Esophagus (tissue), 2 donors: ENCODE data around the gene KCND1. TPM values are rescaled to one million over a fixed set of nuclear protein-coding genes. Genes with fewer than 3 reads are reported as not detected.

ENCODE experiments used
- H3K27ac ChIP-seq, 2 donors: one replicate each; pipeline ENCODE4 v1.5.1; 2013; ENCODE audit warnings: low read depth in 2 of 2, mild to moderate bottlenecking in 2 of 2, inconsistent platforms in 1 of 2, low read length in 1 of 2, moderate library complexity in 1 of 2
- H3K27me3 ChIP-seq, 2 donors: one replicate each; pipeline ENCODE4 v1.6.1; 2013; ENCODE audit warnings: low read length in 2 of 2, control low read depth in 1 of 2, mild to moderate bottlenecking in 1 of 2; ENCODE audit not compliant: insufficient read depth in 2 of 2, control insufficient read depth in 1 of 2
- H3K36me3 ChIP-seq, 2 donors: one replicate each; pipeline ENCODE4 v1.6.1; 2013; ENCODE audit warnings: low read length in 1 of 2; ENCODE audit not compliant: control insufficient read depth in 2 of 2, insufficient read depth in 2 of 2
- H3K4me1 ChIP-seq, 2 donors: one replicate each; pipeline ENCODE4 v1.6.1; 2013; ENCODE audit warnings: low read length in 1 of 2; ENCODE audit not compliant: control insufficient read depth in 2 of 2, insufficient read depth in 2 of 2
- H3K4me3 ChIP-seq, 2 donors: one replicate each; pipeline ENCODE4 v1.5.1; 2013; ENCODE audit warnings: low read length in 2 of 2, mild to moderate bottlenecking in 2 of 2, low read depth in 1 of 2, moderate library complexity in 1 of 2
- H3K9me3 ChIP-seq, 2 donors: one replicate each; pipeline ENCODE4 v1.6.1; 2013; ENCODE audit warnings: mild to moderate bottlenecking in 2 of 2, low read depth in 1 of 2, low read length in 1 of 2, moderate library complexity in 1 of 2; ENCODE audit not compliant: control insufficient read depth in 2 of 2, insufficient read depth in 1 of 2
- WGBS, 2 donors: extraction: QIAGEN DNeasy Blood & Tissue Kit; methylation state at CpG; one replicate each; pipeline ENCODE4 v1.1.7; 2013; 5-methylcytosine and 5-hydroxymethylcytosine counted together
- polyA plus RNA-seq, 2 donors: library from polyadenylated mRNA; stranded (reverse); fragments of 200-250 nt; gene quantifications; one replicate each; pipeline ENCODE4 v1.2.3, GENCODE V29; 2013
- donor health status: healthy with polysubstance abuse.
- donor health status: Bipolar disorder and iron deficiency.

Gene KCND1
- polyA plus RNA-seq, 2 donors = 0.25 to 0.41 TPM

GRCh38 chrX:48934581-48935300 lies 36.9 kb downstream of the KCND1 start:
- Histone ChIP-seq H3K27me3 (no peaks in the 10 kb centered on the region), H3K4me3 (no peak overlapping the region), H3K4me1 (no peaks in the 10 kb centered on the region), H3K9me3 (no peaks in the 10 kb centered on the region), H3K36me3 (peaks cover 0 to 5% of the 10 kb centered on the region in 2 donors), H3K27ac (no peak overlapping the region)
- 70 to 78% methylated on average over 7 of the region's 7 CpGs for whole genome bisulfite sequencing, 2 donors

GRCh38 chrX:48933757-48934156 lies 37.9 kb downstream of the KCND1 start:
- Histone ChIP-seq H3K36me3 (peaks cover 0 to 5% of the 10 kb centered on the region in 2 donors), H3K4me1 (no peaks in the 10 kb centered on the region), H3K4me3 (no peak overlapping the region), H3K27ac (no peak overlapping the region), H3K27me3 (no peaks in the 10 kb centered on the region), H3K9me3 (no peaks in the 10 kb centered on the region)
- WGBS, 2 donors = 87 to 93% methylated on average over 2 of the region's 2 CpGs

- Histone ChIP-seq H3K4me3 (no peak overlapping the region), H3K27me3 (no peaks in the 10 kb centered on the region), H3K9me3 (no peaks in the 10 kb centered on the region), H3K27ac (no peak overlapping the region), H3K4me1 (no peaks in the 10 kb centered on the region), H3K36me3 (peaks cover 0 to 19% of the 10 kb centered on the region in 2 donors)
- 55 to 83% methylated on average over 2 of the region's 2 CpGs for WGBS, 2 donors
Observed at GRCh38 chrX:48927736-48928382, 43.8 kb downstream of the KCND1 start.

GRCh38 chrX:48927123-48927522 lies 44.5 kb downstream of the KCND1 start:
- Histone ChIP-seq H3K4me1 (no peaks in the 10 kb centered on the region), H3K4me3 (no peak overlapping the region), H3K27me3 (no peaks in the 10 kb centered on the region), H3K36me3 (peaks cover 0 to 22% of the 10 kb centered on the region in 2 donors), H3K27ac (no peak overlapping the region), H3K9me3 (no peaks in the 10 kb centered on the region)
- 67 to 90% methylated on average over 5 of the region's 5 CpGs for WGBS, 2 donors

- Histone ChIP-seq H3K4me1 (peaks cover 0 to 2% of the 10 kb centered on the region in 2 donors), H3K4me3 (no peak overlapping the region), H3K27me3 (no peaks in the 10 kb centered on the region), H3K36me3 (peaks cover 0 to 22% of the 10 kb centered on the region in 2 donors), H3K9me3 (no peaks in the 10 kb centered on the region), H3K27ac (no peak overlapping the region)
- WGBS, 2 donors = 78 to 83% methylated on average over 5 of the region's 5 CpGs
Observed at GRCh38 chrX:48924270-48924669, 47.4 kb downstream of the KCND1 start.

GRCh38 chrX:48923771-48924170 lies 47.9 kb downstream of the KCND1 start:
- no peaks in the 10 kb centered on the region for H3K27me3 ChIP-seq
- no peaks in the 10 kb centered on the region for H3K9me3 ChIP-seq
- H3K27ac ChIP-seq = no peak overlapping the region
- peaks cover 0 to 2% of the 10 kb centered on the region in 2 donors for H3K4me1 ChIP-seq
- 92 to 94% methylated on average over 13 of the region's 13 CpGs for WGBS, 2 donors
- no peak overlapping the region for H3K4me3 ChIP-seq
- H3K36me3 ChIP-seq = peaks cover 0 to 22% of the 10 kb centered on the region in 2 donors

- H3K27ac ChIP-seq = no peak overlapping the region
- 78 to 89% methylated on average over 4 of the region's 4 CpGs for WGBS, 2 donors
- H3K36me3 ChIP-seq = peaks cover 0 to 19% of the 10 kb centered on the region in 2 donors
- H3K4me1 ChIP-seq = peaks cover 0 to 2% of the 10 kb centered on the region in 2 donors
- no peaks in the 10 kb centered on the region for H3K9me3 ChIP-seq
- H3K4me3 ChIP-seq = no peak overlapping the region
- no peaks in the 10 kb centered on the region for H3K27me3 ChIP-seq
Observed at GRCh38 chrX:48920718-48921104, 50.9 kb downstream of the KCND1 start.

GRCh38 chrX:48919947-48920717 lies 51.5 kb downstream of the KCND1 start:
- Histone ChIP-seq H3K4me1 (peaks cover 0 to 2% of the 10 kb centered on the region in 2 donors), H3K4me3 (no peak overlapping the region), H3K36me3 (peaks cover 0 to 14% of the 10 kb centered on the region in 2 donors), H3K27ac (peak overlapping the region in 1 of 2 donors; percentile 83), H3K27me3 (no peaks in the 10 kb centered on the region), H3K9me3 (no peaks in the 10 kb centered on the region)
- 35 to 46% methylated on average over 8 of the region's 8 CpGs for WGBS, 2 donors

GRCh38 chrX:48919360-48919841 lies 52.2 kb downstream of the KCND1 start:
- no peaks in the 10 kb centered on the region for H3K27me3 ChIP-seq
- 1 to 21% methylated on average over 15 of the region's 15 CpGs for WGBS, 2 donors
- H3K4me3 ChIP-seq = peak overlapping the region; percentile 20 to 53
- H3K4me1 ChIP-seq = peaks cover 0 to 2% of the 10 kb centered on the region in 2 donors
- H3K36me3 ChIP-seq = peaks cover 0 to 13% of the 10 kb centered on the region in 2 donors
- H3K9me3 ChIP-seq = no peaks in the 10 kb centered on the region
- H3K27ac ChIP-seq = peak overlapping the region; percentile 83 to 87
